IPS-20b (cell line): ENCODE measurements around the gene MSL3B.
"Not testable (repeated sequence)": the region's sequence is repeated elsewhere in the genome, so short reads cannot be mapped to it uniquely, and the experiment has no call there.

Experiments used
- H3K27ac ChIP-seq: one replicate; pipeline ENCODE4 v1.5.1; 2013; ENCODE audit warnings: low read length
- H3K27me3 ChIP-seq: 2 replicates; pipeline ENCODE4 v1.6.1; 2013; ENCODE audit warnings: mild to moderate bottlenecking, low read length, inconsistent platforms; ENCODE audit not compliant: insufficient read depth
- H3K36me3 ChIP-seq: 2 replicates; pipeline ENCODE4 v1.6.1; 2013; ENCODE audit warnings: low read depth, mild to moderate bottlenecking, inconsistent platforms, low read length, moderate library complexity; ENCODE audit not compliant: insufficient read depth
- H3K4me1 ChIP-seq: 2 replicates; pipeline ENCODE4 v1.6.1; 2013; ENCODE audit warnings: mild to moderate bottlenecking, control low read depth, inconsistent platforms, low read length, moderate library complexity; ENCODE audit not compliant: insufficient read depth
- H3K4me3 ChIP-seq: 2 replicates; pipeline ENCODE4 v1.5.1; 2013; ENCODE audit warnings: mild to moderate bottlenecking, low read length, inconsistent platforms
- H3K9ac ChIP-seq: 2 replicates; pipeline ENCODE4 v1.6.1; 2013; ENCODE audit warnings: low read depth, mild to moderate bottlenecking, inconsistent platforms, low read length, moderate library complexity
- H3K9me3 ChIP-seq: 2 replicates; pipeline ENCODE4 v1.6.1; 2013; ENCODE audit warnings: mild to moderate bottlenecking, low read depth, low read length, inconsistent platforms; ENCODE audit not compliant: insufficient read depth

The MSL3B gene

DNA sequence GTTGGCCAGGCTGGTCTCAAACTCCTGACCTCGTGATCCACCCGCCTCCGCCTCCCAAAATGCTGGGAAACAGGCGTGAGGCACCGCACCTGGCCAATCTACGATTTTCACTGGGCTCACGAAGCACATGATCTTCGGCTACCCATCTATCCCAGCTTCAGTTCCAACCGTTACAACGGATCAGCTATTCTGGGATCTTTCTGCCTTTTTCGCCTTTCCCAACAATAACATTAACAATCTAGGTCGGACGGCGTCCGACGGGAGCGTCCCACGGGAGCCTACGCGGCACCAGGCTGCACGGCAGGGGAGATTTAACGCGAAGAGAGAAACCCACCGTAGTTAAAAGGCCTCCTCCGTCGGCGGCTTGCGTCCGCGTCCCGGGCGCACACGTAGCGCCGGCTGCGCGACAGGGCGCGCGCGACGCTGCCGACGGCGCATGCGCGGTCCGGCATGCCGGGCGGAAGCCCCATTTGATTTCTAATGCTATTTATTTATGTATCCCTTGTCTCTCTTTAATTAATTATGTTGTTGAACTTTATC lies at the start of gene MSL3B:
MSL3B (minus strand) TSS at position 394 of the 540 bp plus-strand sequence.
- peak within 1 kb of the TSS; percentile 86; the same call in 1 of the 2 replicates for H3K9ac ChIP-seq
- peaks cover 11% of the 10 kb centered on the region for H3K36me3 ChIP-seq
- H3K4me3 ChIP-seq, result peak within 1 kb of the TSS; percentile 93
- peaks cover 24% of the 10 kb centered on the region for H3K27me3 ChIP-seq
- H3K9me3 ChIP-seq, result peaks cover 4% of the 10 kb centered on the region; the same call in 1 of the 2 replicates
- no peaks in the 10 kb centered on the region for H3K4me1 ChIP-seq
- peak within 1 kb of the TSS; percentile 61 for H3K27ac ChIP-seq

DNA sequence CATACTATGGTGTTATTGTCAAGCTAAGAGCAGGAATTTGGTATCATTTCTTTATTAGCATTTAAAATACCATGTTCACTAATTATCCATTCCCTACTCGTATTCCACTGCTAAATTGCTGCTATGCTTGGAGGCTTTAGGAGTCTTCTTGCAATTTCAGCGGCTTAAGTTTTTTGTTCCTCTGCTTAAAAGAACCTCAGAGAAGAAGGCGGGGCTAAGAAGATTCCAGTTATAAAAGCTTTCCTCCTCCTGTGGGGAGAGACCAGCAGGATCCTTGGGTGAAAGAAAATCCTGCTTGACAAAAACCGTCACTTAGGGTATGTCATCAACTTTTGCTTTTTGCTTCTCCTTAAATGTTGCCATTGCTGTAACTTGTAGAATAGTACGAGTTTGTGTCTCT lies 48.9 kb upstream of the MSL3B start, which contains the start of gene TRPM8:
TRPM8 (plus strand) TSS at position 258 of the 400 bp plus-strand sequence. CDS start 9,165 bp downstream, outside the sequence.
- H3K36me3 ChIP-seq, result no peaks in the 10 kb centered on the region
- no peaks in the 10 kb centered on the region for H3K9me3 ChIP-seq
- H3K9ac ChIP-seq, result no peak within 1 kb of the TSS
- no peaks in the 10 kb centered on the region for H3K4me1 ChIP-seq
- H3K27ac ChIP-seq, result no peak within 1 kb of the TSS
- H3K4me3 ChIP-seq, result no peak within 1 kb of the TSS
- no peaks in the 10 kb centered on the region for H3K27me3 ChIP-seq

DNA sequence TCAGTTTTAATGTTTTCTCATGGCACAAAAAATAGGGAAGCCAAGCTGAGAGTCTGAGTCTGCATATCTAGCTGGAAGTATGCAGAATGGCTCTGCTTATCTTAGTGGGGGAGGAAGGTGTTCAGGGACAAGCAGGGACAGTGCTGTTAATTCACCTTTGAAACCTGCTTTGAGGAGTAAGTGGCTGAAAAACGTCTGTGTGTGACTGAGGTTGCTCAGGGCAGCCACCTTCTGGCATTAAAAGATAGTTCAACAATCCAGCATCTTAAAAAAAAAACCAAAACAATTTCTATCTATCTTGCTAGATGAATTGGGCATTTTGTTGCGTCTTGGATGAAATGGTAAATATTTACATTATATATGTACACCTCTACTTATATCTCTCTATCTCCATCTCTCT lies 46.9 kb upstream of the MSL3B start:
- H3K4me1 ChIP-seq, result no peaks in the 10 kb centered on the region
- H3K27ac ChIP-seq, result no peak overlapping the region
- H3K9ac ChIP-seq, result no peak overlapping the region
- H3K9me3 ChIP-seq, result no peaks in the 10 kb centered on the region
- no peaks in the 10 kb centered on the region for H3K36me3 ChIP-seq
- no peak overlapping the region for H3K4me3 ChIP-seq
- H3K27me3 ChIP-seq, result no peaks in the 10 kb centered on the region

DNA sequence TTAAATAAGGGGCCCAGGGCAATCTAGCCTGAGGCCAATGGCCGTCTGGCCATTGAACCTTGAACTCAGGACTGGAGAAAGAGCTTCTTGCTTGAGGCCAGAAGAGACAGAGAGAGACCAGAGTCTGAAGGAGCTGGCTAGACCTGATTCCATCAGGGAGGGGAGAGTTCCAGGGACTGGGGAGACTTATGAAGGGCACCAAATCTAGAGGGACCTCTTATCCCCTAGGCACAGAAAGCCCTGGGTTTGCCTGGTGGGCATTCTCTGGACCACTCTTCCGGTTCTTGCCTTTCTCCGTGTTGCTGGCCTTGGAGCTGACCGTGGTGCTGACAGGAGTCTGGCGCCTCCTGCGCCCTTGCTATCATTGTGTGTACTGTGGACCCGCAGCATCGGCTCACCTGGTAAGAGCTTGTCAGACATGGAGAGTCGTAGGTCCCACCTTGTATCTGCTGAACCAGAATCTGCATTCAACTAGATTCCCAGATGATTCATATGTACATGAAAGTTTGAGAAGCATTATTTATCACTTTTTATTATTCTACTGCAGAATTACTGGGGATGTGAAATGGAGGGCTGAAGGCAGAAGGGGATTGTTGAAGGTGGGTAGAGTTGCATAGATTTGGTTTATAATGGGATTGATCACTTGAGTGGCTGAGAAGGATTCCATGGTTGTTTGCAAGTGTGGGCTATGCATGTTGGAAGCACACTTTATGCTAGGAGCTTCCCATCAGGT lies 44.7 kb upstream of the MSL3B start:
- Histone ChIP-seq H3K9me3 (no peaks in the 10 kb centered on the region), H3K27me3 (no peaks in the 10 kb centered on the region; the same call in 1 of the 2 replicates), H3K4me3 (no peak overlapping the region), H3K9ac (no peak overlapping the region), H3K36me3 (no peaks in the 10 kb centered on the region), H3K27ac (no peak overlapping the region), H3K4me1 (no peaks in the 10 kb centered on the region)

DNA sequence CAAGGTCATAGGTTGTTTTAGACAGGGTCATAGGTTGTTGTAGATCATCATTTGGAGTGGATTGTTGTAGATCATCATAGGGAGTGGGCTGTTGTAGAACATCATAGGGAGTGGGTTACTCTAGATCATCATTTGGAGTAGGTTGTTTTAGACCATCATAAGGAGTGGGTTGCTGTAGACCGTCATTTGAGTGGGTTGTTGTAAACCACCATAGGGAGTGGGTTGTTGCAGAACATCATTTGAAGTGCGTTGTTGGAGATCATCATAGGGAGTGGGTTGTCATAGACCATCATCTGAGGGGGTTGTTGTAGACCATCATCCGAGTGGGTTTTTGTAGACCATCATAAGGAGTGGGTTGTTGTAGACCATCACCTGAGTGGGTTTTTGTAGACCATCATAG lies 39.4 kb upstream of the MSL3B start:
- Histone ChIP-seq H3K4me3 (no peak overlapping the region), H3K9me3 (no peaks in the 10 kb centered on the region), H3K4me1 (no peaks in the 10 kb centered on the region), H3K36me3 (no peaks in the 10 kb centered on the region), H3K27me3 (no peaks in the 10 kb centered on the region; the same call in 1 of the 2 replicates), H3K27ac (no peak overlapping the region), H3K9ac (no peak overlapping the region)

DNA sequence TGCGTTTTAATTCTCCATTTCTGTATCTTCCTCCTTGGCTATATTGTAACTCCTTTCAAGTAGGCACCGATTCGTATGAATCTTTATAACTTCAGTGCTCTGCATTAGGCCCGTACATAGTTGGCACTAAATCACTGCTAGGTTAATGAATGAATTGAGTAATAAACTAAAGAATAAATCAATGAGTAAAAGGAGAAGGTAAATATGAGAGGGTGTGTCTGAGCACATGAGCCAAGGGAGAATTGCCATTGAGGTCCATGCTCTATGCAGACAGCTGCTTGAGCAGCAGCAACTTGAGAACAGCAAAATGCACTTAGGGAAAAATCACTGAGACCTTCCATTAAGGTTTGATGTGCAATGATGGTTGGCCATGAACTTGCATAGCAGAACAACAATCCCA lies 37.8 kb upstream of the MSL3B start:
- Histone ChIP-seq H3K4me1 (no peaks in the 10 kb centered on the region), H3K9ac (no peak overlapping the region), H3K27me3 (no peaks in the 10 kb centered on the region; the same call in 1 of the 2 replicates), H3K4me3 (no peak overlapping the region), H3K36me3 (no peaks in the 10 kb centered on the region), H3K27ac (no peak overlapping the region), H3K9me3 (no peaks in the 10 kb centered on the region)

DNA sequence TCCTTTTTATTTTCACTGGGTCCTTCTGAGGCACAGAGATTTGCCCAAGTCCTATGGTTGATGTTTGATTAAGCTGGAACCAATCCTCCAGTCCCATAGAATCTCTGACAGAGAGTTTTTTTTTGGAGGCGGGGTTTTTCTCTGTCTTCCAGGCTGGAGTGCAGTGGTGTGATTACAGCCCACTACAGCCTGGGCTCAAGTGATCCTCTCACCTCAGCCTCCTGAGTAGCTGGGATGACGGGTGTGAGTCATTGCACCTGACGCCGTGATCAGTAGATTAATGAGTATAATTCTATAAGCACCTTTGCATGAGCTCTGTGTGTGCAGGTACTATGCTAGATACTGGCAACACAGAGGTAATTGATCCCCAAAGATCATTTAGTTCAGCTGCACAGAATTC lies 33.7 kb upstream of the MSL3B start:
- Histone ChIP-seq H3K4me3 (no peak overlapping the region), H3K36me3 (no peaks in the 10 kb centered on the region), H3K27me3 (no peaks in the 10 kb centered on the region; the same call in 1 of the 2 replicates), H3K9ac (no peak overlapping the region), H3K27ac (no peak overlapping the region), H3K4me1 (no peaks in the 10 kb centered on the region), H3K9me3 (no peaks in the 10 kb centered on the region)

DNA sequence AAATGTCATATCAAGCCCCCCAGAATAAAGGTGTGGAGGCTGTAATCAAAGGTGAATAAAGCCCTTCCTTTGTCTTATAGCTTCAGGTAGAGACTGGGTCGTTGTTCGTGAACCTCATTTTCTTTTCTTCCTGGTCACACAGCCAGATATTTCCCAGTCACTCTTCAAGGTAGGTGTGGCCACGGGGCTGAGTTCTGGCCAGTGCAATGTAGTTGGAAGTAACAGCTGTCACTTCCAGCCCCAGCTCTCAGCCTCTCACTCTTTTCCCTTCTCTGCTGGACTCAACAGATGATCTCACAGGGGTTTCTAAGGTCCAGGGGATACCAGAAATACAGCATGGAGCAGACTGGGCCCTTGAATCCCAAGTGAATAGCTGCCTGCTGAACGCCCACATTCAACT lies 33.2 kb upstream of the MSL3B start:
- H3K36me3 ChIP-seq, result no peaks in the 10 kb centered on the region
- H3K9ac ChIP-seq, result no peak overlapping the region
- H3K9me3 ChIP-seq, result no peaks in the 10 kb centered on the region
- no peaks in the 10 kb centered on the region for H3K4me1 ChIP-seq
- no peak overlapping the region for H3K4me3 ChIP-seq
- no peak overlapping the region for H3K27ac ChIP-seq
- no peaks in the 10 kb centered on the region; the same call in 1 of the 2 replicates for H3K27me3 ChIP-seq

DNA sequence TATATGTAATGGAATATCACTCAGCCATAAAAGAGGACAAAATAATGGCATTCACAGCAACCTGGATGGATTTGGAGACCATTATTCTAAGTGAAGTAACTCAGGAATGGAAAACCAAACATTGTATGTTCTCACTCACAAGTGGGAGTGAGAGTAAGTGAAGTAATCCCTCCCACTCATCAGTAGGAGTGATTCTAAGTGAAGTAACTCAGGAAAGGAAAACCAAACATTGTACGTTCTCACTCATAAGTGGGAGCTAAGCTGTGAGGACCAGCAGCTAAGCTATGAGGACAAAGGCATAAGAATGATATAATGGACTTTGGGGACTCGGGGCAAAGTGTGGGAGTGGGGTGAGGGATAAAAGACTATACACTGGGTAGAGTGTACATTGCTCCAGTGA lies 28.1 kb upstream of the MSL3B start:
- H3K9me3 ChIP-seq, H3K27ac ChIP-seq, H3K27me3 ChIP-seq, H3K4me1 ChIP-seq, H3K4me3 ChIP-seq, H3K36me3 ChIP-seq, H3K9ac ChIP-seq: not testable (repeated sequence)

DNA sequence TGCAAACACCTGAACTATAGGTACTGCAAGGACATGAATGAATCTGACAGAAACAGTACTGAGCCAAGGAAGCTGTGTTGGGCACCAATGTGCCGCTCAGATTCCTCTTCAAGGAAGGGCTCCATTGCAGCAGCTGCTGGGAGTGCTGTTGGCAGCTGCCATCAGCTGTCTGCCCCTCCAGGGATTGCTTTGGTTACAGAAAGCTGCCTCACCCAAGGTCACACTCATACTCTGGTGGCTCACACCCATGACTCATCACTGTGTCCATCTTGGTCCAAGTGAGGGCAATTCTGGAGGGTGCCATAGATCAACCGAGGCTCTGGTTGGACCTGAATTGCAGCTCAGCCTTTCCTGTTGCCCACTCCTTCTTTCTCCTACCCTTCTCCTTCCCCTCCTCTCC lies 24.6 kb upstream of the MSL3B start:
- no peaks in the 10 kb centered on the region for H3K36me3 ChIP-seq
- no peaks in the 10 kb centered on the region for H3K27me3 ChIP-seq
- H3K4me3 ChIP-seq, result no peak overlapping the region
- no peaks in the 10 kb centered on the region for H3K9me3 ChIP-seq
- no peak overlapping the region for H3K9ac ChIP-seq
- H3K27ac ChIP-seq, result no peak overlapping the region
- H3K4me1 ChIP-seq, result no peaks in the 10 kb centered on the region

DNA sequence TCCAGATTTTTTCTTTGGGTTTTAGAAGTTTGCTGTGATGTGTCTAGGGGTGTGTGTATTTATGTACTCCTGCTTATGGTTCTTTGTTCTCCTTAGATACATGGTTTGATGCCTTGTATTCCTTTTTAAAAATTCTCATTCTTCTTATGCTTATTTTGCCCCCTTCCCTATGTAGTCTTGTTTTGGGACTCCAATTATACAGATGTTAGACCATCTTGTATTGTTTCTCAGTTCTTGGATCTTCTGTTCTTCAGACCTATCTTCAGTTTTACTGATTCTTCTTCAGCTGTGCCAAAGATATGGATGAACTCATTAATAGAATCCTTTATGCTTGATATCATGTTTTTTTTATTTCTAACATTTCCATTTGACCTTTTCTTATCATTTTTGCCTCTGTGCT lies 14.2 kb upstream of the MSL3B start:
- no peaks in the 10 kb centered on the region for H3K4me1 ChIP-seq
- no peaks in the 10 kb centered on the region for H3K36me3 ChIP-seq
- H3K9ac ChIP-seq, result no peak overlapping the region
- no peak overlapping the region for H3K4me3 ChIP-seq
- no peak overlapping the region for H3K27ac ChIP-seq
- peaks cover 19% of the 10 kb centered on the region for H3K9me3 ChIP-seq
- H3K27me3 ChIP-seq, result no peaks in the 10 kb centered on the region

DNA sequence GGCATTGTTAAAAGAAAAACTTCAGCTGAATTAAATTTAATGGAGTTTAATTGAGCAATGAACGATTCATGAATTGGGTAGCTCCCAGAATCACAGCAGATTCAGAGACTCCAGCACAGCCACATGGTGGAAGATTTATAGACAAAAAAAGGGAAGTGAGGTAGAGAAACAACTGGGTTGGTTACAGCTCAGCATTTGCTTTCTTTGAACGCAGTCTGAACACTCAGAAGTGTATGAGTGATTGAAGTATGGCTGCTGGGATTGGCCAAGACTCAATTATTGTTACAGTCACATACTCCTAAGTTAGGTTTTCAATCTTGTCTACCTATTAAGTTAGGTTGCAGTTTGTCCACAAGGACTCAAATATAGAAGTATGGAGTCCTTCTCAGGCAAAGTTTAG lies 3.9 kb upstream of the MSL3B start:
- H3K36me3 ChIP-seq, H3K4me3 ChIP-seq, H3K27ac ChIP-seq, H3K4me1 ChIP-seq, H3K9me3 ChIP-seq, H3K9ac ChIP-seq: not testable (repeated sequence)
- peaks cover 38% of the 10 kb centered on the region for H3K27me3 ChIP-seq
